GM18861 (cell line): ENCODE measurements around the gene SCAF8.

Experiments
- ATAC-seq: cut with Tn5 transposase; IDR thresholded peaks from one replicate; pipeline ENCODE4 v1.9.1; 2021; ENCODE audit not compliant: unreplicated experiment

SCAF8 gene

GRCh38 chr6:154824076-154824475 is 90.9 kb downstream of the SCAF8 start:
- ATAC-seq, result no peak

- no peak for ATAC-seq
Observed at GRCh38 chr6:154829970-154830369, 96.8 kb downstream of the SCAF8 start.

GRCh38 chr6:154830771-154831170 is 97.6 kb downstream of the SCAF8 start:
- no peak for ATAC-seq

GRCh38 chr6:154835307-154835706 is 102.1 kb downstream of the SCAF8 start:
- ATAC-seq, result no peak

- no peak for ATAC-seq
Observed at GRCh38 chr6:154839546-154839945, 106.3 kb downstream of the SCAF8 start.

- no peak for ATAC-seq
Observed at GRCh38 chr6:154840363-154840762, 107.1 kb downstream of the SCAF8 start.

GRCh38 chr6:154841109-154841508 is 107.9 kb downstream of the SCAF8 start:
- ATAC-seq, result no peak

GRCh38 chr6:154842833-154843232 is 109.6 kb downstream of the SCAF8 start:
- no peak for ATAC-seq

- ATAC-seq, result no peak
Observed at GRCh38 chr6:154847318-154847717, 114.1 kb downstream of the SCAF8 start.

- no peak for ATAC-seq
Observed at GRCh38 chr6:154848580-154848979, 115.4 kb downstream of the SCAF8 start.

GRCh38 chr6:154849475-154849874 is 116.3 kb downstream of the SCAF8 start:
- ATAC-seq, result no peak

- ATAC-seq, result no peak
Observed at GRCh38 chr6:154852687-154853086, 119.5 kb downstream of the SCAF8 start.

- no peak for ATAC-seq
Observed at GRCh38 chr6:154857529-154857928, 124.3 kb downstream of the SCAF8 start.

GRCh38 chr6:154861825-154862224 is 128.6 kb downstream of the SCAF8 start:
- ATAC-seq, result no peak

- ATAC-seq, result no peak
Observed at GRCh38 chr6:154862536-154862935, 129.3 kb downstream of the SCAF8 start.

- ATAC-seq, result no peak
Observed at GRCh38 chr6:154864066-154864430, 130.8 kb downstream of the SCAF8 start.

GRCh38 chr6:154865291-154865690 is 132.1 kb downstream of the SCAF8 start:
- ATAC-seq, result no peak

GRCh38 chr6:154868143-154868594 is 135.0 kb downstream of the SCAF8 start:
- no peak for ATAC-seq

GRCh38 chr6:154872542-154873114 is 139.4 kb downstream of the SCAF8 start:
- no peak for ATAC-seq

- ATAC-seq, result no peak
Observed at GRCh38 chr6:154873546-154873945, 140.3 kb downstream of the SCAF8 start.

GRCh38 chr6:154874773-154875592 is 141.8 kb downstream of the SCAF8 start:
- ATAC-seq, result no peak

- no peak for ATAC-seq
Observed at GRCh38 chr6:154876486-154877280, 143.5 kb downstream of the SCAF8 start.
